ENCODE results near the gene APBB2.

The APBB2 gene

DNA sequence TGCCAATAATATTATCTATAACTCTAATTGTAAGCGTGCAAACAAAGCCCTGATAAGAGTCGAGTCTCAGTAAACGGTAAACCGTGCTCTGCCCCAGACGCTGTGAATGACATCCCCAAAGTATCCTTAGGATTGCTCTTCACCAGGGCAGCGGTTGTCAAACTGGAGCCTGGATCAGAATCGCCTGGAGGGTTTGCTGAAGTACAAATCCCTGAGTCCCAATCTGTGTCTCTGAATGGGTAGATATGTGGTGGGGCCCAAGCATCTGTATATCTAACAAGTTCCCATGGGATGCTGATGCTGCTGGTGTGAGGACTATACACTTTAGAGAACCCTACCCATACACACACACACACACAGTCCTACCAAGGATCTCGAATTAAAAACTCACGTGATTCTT is 813 bp upstream of the APBB2 start:
- DNase-seq: no peak

DNA sequence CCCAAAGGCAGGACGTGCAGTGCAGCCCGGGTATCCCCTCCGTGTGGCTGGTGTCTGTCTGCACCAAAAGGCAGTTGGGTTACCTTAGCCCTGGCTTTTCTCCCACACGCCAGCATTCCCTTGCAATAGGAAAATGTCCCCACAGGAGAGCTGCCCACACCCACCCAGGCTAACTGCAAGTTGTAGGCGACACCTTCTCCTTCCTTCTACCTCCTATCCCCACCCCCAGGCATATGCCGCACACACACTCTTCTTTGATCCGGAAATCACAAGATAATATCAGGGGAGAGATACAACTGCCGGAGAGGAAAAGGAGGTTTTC is 444 bp upstream of the APBB2 start:
- DNase-seq: no peak

DNA sequence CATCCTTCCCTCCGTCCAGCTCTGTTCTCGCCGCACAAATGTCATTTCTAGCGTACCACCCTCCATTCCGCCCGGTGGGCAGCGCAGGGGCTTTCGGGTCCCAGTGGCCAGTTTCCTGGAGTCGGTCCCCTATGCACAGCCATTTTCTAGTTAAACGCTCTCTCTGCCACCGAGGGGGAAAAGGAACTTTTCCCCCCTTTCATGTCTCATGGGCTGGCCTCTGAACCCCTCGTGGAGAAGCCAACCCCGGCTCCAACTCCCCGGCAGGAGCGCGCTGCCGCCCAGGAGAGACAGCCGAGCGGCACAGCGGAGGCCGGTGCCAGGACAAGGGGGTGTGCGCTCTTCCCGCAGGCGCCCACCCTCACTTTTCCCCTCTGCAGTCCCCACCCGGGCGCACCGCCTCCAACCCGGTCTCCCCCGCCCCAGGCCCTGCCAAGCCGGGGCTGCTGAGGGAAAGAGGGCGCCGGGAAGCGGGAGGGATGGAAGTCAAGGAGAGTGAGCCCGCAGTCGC is 662 bp downstream of the APBB2 start:
- no peak for DNase-seq

DNA sequence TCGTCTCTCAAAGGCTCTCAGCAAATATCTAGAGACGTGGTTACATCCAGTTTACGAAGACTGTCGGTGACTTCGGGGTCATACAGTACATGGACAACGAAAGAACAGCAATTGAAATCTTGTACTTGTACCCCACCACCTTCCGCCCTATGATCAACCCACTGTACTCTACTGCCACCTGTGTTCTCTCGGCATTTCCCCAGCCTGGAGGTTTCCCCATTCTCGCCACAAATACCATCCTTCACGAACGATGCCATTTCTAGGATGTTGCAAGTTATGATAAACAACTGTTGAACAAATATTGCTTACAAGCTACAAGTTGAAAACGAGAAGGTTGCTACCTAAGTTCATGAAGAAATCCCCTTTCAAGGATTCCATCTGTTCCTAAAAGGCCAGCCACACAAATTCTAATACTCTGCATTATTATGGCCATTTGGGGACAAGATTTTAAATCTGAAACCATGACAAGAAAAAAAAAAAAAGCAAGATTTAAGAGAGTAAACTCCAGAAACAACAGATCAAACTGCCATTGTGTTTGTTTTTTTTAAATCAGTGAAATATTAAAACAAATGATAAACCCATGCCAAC is 1.6 kb downstream of the APBB2 start:
- no peak for DNase-seq

DNA sequence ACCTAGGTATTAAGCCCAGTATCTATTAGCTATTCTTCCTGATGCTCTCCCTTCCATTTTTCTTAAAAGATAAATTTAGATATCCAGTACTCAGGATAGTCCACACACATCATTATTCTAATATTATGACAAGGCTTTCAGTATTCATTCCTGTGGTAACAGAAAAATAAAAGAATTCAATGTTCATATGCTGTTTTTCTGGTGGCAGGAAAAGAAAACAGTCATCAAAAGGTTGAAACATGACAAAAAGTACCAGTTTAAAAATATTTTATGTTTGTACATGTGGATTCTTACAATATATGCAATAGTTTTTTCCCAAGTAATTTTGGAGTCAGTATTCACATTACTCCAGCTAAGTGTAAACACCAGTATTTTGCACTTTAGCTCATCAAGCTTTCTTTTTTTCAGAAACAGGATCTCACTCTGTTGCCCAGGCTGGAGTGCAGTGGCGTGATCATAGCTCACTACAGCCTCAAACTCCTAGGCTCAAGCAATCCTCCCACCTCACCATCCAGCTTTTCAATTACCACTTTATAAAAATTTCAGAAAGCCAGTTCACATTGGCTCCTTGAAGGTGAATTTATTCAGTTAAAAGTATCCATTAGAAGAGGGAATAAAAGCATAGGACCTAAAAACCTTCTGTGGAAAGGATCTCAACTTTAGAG is 2.3 kb downstream of the APBB2 start:
- no peak for DNase-seq

DNA sequence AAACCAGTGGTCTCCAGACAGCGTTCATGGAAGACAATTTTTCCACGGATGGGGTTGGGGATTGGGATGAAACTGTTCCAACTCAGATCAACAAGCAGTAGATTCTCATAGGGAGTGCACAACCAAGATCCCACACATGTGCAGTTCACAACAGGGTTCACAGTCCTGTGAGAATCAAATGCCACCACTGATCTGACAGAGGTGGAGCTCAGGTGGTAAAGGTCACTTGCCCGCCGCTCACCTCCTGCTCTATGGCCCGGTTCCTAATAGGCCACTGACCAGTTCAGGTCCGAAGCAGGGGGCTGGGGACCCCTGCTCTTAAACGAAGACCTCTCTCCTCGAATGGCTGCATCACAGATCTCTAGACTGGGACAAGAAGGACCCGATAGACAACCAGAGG is 4.4 kb downstream of the APBB2 start:
- no peak for DNase-seq

DNA sequence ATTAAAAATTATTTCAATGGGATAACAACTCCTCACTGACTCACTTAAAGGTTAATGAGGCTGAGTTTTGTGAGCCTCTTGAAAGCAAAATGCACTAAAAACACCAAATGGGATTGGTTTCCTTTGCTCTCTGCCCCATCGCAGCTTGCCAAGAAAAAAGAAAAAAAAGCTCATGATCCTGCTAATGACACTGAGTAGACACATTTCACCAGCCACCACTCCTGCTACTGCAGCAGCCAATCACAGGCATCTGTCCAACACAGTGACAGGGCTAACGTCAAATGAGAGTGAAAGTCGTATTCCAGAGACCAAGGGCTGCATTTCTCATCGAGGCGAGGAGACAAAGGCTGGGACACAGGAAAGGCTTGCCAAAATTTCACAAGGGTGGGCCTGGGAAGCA is 5.2 kb downstream of the APBB2 start:
- no peak for DNase-seq

DNA sequence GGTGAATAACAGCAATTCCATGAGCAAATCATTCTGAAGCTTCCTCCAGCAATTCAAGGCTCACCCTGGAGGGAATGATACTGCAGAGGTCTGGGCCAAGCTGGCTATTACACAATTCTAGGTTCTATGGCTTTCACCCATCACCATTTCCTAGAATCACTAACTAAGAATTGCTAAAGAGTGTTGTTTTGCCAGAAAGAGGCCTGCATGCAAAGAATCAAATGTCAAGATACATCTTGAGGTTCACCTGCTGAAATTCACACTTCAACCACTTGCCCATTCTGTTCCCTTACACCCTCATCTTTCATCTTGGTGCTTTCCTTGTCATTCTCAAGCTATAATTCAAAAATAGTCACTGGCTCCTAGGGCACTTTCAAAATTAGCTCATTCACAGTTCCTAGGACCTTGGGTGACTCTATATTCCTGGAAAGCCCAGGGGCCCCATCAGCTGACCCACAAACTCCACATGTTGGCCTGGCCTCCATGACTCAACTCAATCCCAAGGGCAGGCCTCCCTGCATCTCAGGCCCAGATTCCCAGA is 7.0 kb downstream of the APBB2 start:
- DNase-seq: no peak

DNA sequence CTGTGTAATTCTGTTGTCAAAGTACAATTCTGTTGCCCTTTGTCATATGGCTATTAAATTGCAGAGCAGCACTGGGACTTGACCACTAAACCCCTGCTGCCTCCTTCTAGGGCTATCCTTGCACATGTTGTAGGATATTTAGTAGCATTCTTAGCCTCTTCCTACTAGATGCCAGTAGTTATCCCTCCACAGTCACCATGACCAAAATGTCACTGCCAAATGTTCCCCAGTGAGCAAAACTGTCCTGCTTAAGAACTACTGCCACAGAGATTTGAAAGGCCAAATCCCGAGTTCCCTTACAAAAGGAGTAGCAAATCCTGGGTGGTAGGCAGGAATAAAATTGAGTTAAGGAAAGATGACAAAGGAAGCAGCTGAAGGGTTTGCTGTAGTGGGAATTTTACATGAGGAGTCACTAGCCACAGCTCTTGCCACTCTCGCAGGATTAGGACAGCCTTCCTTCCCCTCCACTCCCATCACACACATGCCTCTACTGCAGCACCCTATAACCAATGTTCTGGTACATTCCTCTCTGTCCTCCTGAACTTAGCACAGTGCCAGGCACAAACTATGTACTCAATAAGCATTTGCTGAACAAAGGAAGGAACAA is 8.4 kb downstream of the APBB2 start:
- DNase-seq: no peak

DNA sequence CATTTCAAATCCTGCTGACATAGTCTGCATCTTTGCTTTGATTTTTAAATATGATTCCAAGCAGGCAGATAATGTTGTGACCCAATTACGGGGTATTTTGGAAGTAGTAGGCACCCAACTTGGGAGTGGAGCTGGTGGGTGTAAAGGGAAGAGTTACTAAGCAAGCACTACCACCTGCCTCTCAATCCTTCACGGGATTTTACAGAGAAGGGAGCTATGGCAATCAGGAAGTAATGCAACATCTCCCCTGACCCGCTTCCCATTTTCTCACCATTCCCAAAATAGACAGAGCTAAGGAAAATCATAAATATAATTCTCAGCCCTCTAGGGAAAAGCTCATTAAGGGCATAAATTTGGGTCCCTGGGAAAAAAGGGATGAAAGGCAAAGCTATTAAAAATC is 9.2 kb downstream of the APBB2 start:
- DNase-seq: no peak

DNA sequence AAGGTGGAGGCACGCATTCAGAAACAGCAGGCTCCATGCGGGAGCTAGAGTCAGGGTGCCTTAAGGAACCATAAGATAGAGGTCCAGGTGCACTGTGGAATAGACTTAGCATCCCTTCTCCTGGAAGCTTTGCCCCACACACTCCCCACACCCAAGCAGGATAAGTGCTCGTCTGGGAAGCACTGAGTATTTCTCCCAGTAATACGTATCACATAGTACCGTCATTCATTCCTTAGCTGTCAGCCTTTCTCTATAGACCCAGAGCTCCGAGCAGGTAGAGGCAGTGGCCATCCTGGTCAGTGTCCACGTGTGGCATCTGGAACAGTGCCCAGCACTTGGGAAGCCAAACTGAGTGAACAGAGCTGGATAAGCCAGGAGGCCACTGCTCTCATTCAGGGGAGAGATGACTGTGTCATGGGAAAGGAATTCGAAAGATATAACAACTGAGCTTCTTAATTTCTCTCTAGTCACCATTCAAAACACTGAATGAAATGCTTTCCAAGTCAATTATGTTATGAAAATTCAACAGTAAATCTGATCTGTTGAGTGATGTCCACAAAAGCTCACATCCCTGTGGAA is 9.9 kb downstream of the APBB2 start:
- DNase-seq: no peak

DNA sequence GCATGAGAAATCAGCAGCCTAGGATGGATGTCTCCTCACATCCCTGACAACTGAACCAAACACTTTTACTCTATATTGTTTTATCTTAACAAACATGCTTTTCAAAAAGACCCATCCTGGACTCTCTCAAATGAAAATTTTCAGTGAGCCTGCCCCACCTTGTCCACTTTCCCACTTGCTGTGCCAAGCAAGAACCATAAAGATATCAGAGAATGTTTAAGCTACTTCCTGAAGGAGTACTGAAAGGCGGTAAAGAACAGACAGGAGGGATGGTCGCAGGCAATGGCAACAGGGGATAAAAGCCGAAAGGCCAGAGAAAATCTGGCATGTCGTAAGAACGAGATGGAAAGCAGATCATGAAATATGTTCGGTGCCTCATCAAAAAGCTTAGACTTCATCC is 10.5 kb downstream of the APBB2 start:
- DNase-seq: no peak

DNA sequence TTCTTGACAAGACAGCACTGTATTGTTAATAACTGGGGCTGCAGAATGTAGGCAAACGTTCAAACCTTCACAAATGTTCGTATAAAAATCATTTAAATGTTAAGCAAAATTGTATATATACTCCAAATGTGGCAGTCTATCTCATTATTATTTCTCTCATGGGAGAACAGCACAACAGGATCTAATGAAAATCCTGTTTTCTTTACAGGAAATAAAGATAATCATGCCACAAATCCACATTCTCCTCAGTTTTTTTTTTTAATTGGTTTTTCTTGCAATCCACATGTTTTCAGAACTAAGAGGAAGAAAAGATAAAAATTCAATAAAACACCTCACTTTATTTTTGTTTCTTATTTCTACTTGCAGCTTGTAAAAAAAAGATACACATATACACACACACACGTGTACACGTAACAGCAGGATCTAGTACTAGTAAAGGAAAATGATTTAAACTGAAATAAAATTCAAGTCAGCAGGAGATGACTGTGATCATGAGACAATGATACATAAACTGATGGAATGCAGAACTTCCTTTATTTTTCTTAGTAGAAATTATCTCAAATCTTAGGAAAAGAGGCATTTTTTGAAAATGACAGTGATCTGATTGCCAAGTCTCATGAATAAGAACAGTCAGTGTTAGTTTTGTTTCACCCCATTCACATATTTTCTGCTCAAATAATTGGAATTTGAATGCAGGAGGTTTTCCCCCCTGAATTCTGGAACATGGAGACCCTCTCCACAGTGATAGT is 11.3 kb downstream of the APBB2 start:
- no peak for DNase-seq

DNA sequence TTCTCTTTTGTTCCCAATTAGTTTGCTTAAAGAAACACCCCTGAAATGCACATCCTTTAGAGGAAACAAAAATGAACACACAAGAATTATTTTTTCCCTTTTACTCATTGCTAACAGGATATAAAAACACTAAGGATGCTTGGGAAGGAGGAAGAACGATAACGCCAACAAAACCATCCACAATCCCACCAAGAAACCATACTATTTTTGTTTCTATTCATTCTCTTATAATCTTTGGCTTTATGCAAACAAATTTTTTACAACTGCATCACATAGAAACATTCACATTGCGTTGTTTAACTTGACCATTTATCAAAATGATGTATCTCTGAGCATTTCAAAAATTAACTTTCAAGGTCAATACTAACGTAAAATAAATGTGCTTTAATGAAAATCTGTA is 12.0 kb downstream of the APBB2 start:
- no peak for DNase-seq

DNA sequence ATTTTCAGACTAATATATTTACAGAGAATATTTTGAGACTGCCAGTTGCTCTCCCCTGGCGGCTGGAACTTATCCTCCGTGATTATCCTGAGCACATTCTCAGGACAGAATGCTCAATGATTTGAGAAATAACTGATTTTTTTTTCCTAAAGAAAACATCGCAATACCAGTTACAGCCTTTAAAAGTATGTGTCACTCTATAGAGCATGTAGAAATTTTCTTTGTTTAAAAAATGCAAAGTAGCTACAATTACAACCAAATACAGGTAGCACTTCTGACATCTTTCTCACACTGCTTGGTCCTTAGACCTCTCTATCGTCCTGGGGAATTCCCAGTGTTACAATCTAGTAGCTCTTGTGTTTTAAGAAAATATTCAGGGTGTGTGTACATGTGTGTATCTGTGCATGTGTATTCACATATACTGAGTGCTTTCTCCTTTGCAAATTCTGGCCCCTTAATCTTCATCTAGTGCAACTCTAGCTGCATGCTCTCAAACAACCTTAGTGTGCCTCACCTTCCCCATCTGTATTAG is 13.8 kb downstream of the APBB2 start:
- DNase-seq: no peak

DNA sequence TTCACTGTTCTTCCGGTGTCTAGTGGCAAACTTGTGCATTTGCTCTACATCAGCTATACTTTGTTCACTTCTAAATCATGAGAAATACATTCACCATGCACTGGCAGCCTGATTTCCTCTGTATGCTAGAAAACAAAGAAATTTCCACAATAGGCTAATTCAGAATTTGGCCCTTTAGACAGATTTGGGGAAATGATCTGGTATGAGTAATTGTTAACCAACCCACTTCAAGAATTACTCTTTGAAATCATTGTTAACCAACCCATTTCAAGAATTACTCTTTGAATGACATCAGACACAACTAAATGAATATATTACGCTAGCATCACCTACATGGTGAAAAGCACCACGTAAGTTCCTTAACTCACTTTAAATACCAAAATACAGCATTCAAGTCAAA is 14.6 kb downstream of the APBB2 start:
- DNase-seq: no peak

DNA sequence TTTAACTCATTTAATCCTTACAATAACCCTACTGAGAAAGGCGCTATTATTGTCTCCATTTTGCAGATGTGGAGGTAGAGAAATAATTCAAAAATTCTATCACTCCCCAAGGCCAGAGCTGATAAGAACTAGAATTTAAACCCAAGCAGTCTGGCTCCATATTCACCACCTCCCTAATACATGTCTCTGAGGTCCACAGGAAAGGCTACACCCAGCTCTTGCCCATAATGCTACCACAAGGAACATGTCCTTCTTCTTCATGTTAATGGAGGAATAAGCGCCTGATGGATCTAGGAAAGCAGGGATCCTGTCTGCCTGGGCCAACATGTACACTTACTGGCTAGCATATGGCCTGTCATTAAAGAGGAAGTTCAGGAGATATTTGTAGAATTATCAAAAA is 16.3 kb downstream of the APBB2 start:
- DNase-seq: no peak

DNA sequence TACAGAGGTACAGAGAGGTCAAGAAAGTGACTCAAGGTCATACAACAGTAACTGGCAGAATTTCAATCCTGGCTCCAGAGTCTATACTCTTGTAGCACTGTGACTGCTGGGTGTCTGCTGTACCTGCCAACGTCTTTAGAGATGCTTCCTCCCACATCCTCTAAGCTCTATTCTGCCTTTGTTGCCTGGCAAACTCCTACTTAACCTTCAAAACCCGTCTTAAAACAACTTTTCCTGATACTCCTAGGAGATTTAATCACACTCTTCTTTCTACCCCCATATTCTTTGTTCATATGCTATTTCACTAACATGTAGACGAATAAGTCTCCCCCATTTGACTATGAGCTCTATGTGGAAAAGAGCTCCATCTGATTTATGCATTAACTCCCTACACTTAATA is 16.8 kb downstream of the APBB2 start:
- DNase-seq: no peak

DNA sequence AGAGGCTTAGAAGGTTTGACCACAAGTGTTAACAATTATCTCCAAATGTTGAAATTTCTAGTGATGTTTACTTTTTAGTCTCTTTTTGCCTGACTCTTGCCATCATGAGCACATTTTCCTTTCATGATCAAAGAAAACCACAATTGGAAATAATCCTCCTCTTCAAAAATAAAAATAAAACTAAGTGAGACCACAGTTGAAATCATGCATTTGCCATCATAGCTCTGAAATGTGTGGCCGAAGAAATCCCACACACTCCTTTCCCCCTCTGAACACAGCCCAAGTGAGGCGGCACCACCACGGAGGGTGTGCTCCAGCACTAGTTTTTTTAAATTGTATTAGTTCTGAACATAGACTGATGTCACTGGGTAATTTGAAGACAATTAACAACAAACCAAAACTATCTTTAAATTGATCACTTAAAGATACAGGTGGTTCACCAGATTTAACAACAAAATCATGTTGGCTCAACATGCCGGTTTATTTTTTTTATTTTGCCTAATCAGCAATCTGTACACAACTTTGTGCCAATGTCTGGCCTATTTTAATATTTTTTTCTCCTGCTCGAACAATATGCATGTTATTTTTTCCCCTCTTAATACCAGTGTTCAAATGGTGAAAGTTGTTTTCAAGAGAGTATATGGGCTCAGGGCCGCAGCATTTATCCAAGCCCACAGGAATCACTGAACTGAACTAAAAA is 17.6 kb downstream of the APBB2 start:
- DNase-seq: no peak

DNA sequence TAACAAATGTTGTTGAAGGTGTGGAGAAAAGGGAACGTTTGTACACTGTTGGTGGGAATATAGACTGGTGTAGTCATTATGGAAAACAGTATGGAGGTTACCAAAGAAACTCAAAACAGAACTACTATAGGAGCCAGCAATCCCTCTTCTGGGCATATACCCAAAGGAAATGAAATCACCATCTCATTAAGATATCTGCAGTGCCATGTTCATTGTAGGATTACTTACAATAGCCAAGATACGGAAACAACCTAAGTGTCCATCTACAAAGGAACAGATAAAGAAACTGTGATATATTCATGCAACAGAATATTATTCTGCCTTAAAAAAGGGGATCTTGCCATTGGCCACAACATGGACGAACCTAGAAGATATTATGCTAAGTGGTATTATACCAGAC is 22.2 kb downstream of the APBB2 start:
- DNase-seq: no peak

DNA sequence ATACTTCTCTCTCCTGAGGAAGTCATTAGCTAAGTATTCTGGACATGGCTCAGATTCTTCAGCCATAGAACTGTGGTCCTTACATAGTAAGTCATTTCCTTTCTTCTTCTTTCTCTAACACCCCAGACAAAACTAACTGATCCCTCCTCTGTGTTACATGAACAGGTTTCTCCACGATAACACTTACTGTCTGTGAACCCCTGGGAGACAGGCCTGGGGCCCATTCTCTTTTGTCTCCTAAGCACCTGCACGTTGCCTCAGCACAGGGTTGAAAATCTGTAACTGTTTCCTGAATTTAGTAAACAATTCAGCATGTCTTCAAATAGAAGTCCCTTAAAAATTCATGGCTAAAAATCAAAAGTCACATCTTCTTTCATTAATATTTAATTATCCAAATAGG is 24.7 kb downstream of the APBB2 start:
- no peak for DNase-seq

DNA sequence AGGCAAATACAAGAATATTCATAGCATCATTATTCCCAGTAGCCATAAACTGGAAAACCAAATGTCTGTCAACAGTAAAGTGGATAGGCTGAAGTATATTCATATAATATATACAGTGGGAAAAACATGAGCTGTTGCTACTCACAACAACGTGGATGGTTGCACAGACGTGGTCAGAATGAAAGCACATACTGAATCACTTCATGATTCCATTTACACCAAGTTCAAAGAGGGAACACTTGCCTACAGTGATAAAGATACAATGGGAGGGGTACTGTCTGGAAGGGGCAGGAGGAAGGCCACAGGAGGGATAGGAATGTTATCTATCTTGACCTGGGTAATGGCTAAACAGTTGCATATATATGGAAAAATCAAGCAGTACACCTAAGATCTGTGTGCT is 25.3 kb downstream of the APBB2 start:
- no peak for DNase-seq
